ENCODE results near the gene STX8.

Gene STX8

GRCh38 chr17:9308069-9308468 lies 267.6 kb downstream of the STX8 start:
- DNase-seq (ENCODE audit: insufficient read length, low spot score) (no peak), FAIRE-seq (no peak)
- no peak for TF ChIP-seq CTCF (IDR thresholded peaks at IDR 0.05; ENCODE audit: insufficient read depth, missing control alignments)

GRCh38 chr17:9307313-9307998 lies 268.2 kb downstream of the STX8 start:
- no peak for FAIRE-seq
- no peak for TF ChIP-seq CTCF (IDR thresholded peaks at IDR 0.05; ENCODE audit: insufficient read depth, missing control alignments)
- no peak for DNase-seq (ENCODE audit: insufficient read length, low spot score)

- FAIRE-seq (no peak), DNase-seq (ENCODE audit: insufficient read length, low spot score) (no peak)
- TF ChIP-seq CTCF (IDR thresholded peaks at IDR 0.05; ENCODE audit: insufficient read depth, missing control alignments): no peak
Observed at GRCh38 chr17:9306086-9306485, 269.5 kb downstream of the STX8 start.

- TF ChIP-seq CTCF (IDR thresholded peaks at IDR 0.05; ENCODE audit: insufficient read depth, missing control alignments): no peak
- no peak for DNase-seq (ENCODE audit: insufficient read length, low spot score)
- no peak for FAIRE-seq
Observed at GRCh38 chr17:9299695-9300094, 275.9 kb downstream of the STX8 start.

GRCh38 chr17:9298776-9299295 lies 276.8 kb downstream of the STX8 start:
- FAIRE-seq: no peak
- DNase-seq (ENCODE audit: insufficient read length, low spot score): no peak
- no peak for TF ChIP-seq CTCF (IDR thresholded peaks at IDR 0.05; ENCODE audit: insufficient read depth, missing control alignments)

- DNase-seq (ENCODE audit: insufficient read length, low spot score): no peak
- TF ChIP-seq CTCF (IDR thresholded peaks at IDR 0.05; ENCODE audit: insufficient read depth, missing control alignments): no peak
- FAIRE-seq: no peak
Observed at GRCh38 chr17:9298135-9298534, 277.5 kb downstream of the STX8 start.

- FAIRE-seq: no peak
- DNase-seq (ENCODE audit: insufficient read length, low spot score): no peak
- no peak for TF ChIP-seq CTCF (IDR thresholded peaks at IDR 0.05; ENCODE audit: insufficient read depth, missing control alignments)
Observed at GRCh38 chr17:9294661-9295210, 280.9 kb downstream of the STX8 start.
